ENCODE measurements around the gene NECTIN1.

- TF ChIP-seq CTCF (IDR thresholded peaks at IDR 0.05; ENCODE audit: low read depth, low read length, poor library complexity, severe bottlenecking) (no peak), EZH2phosphoT487 (IDR thresholded peaks at IDR 0.05; ENCODE audit: borderline replicate concordance, low read length) (no peak)
These were observed 31.6 kb downstream of the NECTIN1 start for GRCh38 chr11:119697445-119697844.

Measured in DOHH2 (cell line).